HCT116 (cell line): Measurements from ENCODE around the gene CDKL5.

ENCODE experiments used
- CTCF ChIP-seq, 3 experiments: fragments of 200-600 bp in 1 of 3; sonication (generic) in 1 of 3; IDR thresholded peaks in 2 of 3; conservative IDR thresholded peaks in 1 of 3; 2 replicates each; pipeline ENCODE4 v1.5.1; 2012 to 2017; ENCODE audit warnings: low read depth in 2 of 3, low read length in 2 of 3, antibody characterized with exemption in 1 of 3, borderline replicate concordance in 1 of 3, control low read depth in 1 of 3, mild to moderate bottlenecking in 1 of 3, mixed read lengths in 1 of 3, mixed run types in 1 of 3, moderate library complexity in 1 of 3; ENCODE audit not compliant: insufficient read depth in 1 of 3
- POLR2AphosphoS5 ChIP-seq: IDR thresholded peaks from 2 replicates; pipeline ENCODE4 v1.6.1; 2011; ENCODE audit warnings: mild to moderate bottlenecking, low read depth, low read length, moderate library complexity

GRCh38 chrX:18566748-18567147 lies 141.3 kb downstream of the CDKL5 start:
- no peak for TF ChIP-seq CTCF (IDR thresholded peaks at IDR 0.05 in 2 of 3, conservative IDR thresholded peaks at IDR 0.05 in 1 of 3; ENCODE audit: borderline replicate concordance in 1 of 3, insufficient read depth in 1 of 3, low read depth in 2 of 3, low read length in 2 of 3)
- TF ChIP-seq POLR2AphosphoS5, result no peak
